ENCODE results near the gene GNG12.

- TF ChIP-seq CTCF (conservative IDR thresholded peaks at IDR 0.05 in 1 of 2, IDR thresholded peaks at IDR 0.05 in 1 of 2; ENCODE audit: extremely low read depth in 1 of 2, insufficient read depth in 1 of 2, low read depth in 1 of 2, low read length in 2 of 2) (no peak), EZH2 (IDR thresholded peaks at IDR 0.05; ENCODE audit: borderline replicate concordance, low read length) (no peak)
Measured at GRCh38 chr1:67735806-67736627, 97.2 kb downstream of the GNG12 start.
